Ramos (cell line): ENCODE data around the gene SPIN2B.
"Not testable (repeated sequence)": the region's sequence is repeated elsewhere in the genome, so short reads cannot be mapped to it uniquely, and the experiment has no call there.

Experiments
- in situ Hi-C: fragments of 300-500 bp; cut with MboI; formaldehyde crosslinking; loops from one replicate; pipeline ENCODE4 v1.14.3; 2022; ENCODE audit warnings: low sequenced_read_pairs; ENCODE audit not compliant: unreplicated experiment

SPIN2B gene

GRCh38 chrX:57121162-57121755, at the start of gene SPIN2B:
SPIN2B (minus strand) TSS chrX:57121548.
- in situ Hi-C loops = no loop called here

- in situ Hi-C loops = no loop called here
Observed at GRCh38 chrX:57156397-57157049, 35.2 kb upstream of the SPIN2B start.

GRCh38 chrX:57155171-57155570, 33.8 kb upstream of the SPIN2B start:
- in situ Hi-C loops = no loop called here

- in situ Hi-C loops = not testable (repeated sequence)
Observed at GRCh38 chrX:57152222-57152621, 30.9 kb upstream of the SPIN2B start.

- in situ Hi-C loops = no loop called here
Observed at GRCh38 chrX:57138674-57139073, 17.3 kb upstream of the SPIN2B start.

GRCh38 chrX:57137501-57137900, 16.2 kb upstream of the SPIN2B start:
- in situ Hi-C loops = no loop called here

- in situ Hi-C loops = not testable (repeated sequence)
Observed at GRCh38 chrX:57137073-57137472, 15.7 kb upstream of the SPIN2B start, which contains the start of gene SPIN2A. SPIN2A (minus strand) TSS chrX:57137397; CDS start chrX:57136597, 800 bp downstream.

- in situ Hi-C loops = not testable (repeated sequence)
Observed at GRCh38 chrX:57136589-57136988, 15.2 kb upstream of the SPIN2B start.

- in situ Hi-C loops = no loop called here
Observed at GRCh38 chrX:57135287-57135686, 13.9 kb upstream of the SPIN2B start.

- in situ Hi-C loops = no loop called here
Observed at GRCh38 chrX:57134702-57135101, 13.4 kb upstream of the SPIN2B start.

- in situ Hi-C loops = no loop called here
Observed at GRCh38 chrX:57133706-57134105, 12.4 kb upstream of the SPIN2B start.

- in situ Hi-C loops = not testable (repeated sequence)
Observed at GRCh38 chrX:57133284-57133683, 11.9 kb upstream of the SPIN2B start.

GRCh38 chrX:57132046-57132445, 10.7 kb upstream of the SPIN2B start:
- in situ Hi-C loops = no loop called here

GRCh38 chrX:57121816-57122215, 468 bp upstream of the SPIN2B start:
- in situ Hi-C loops = no loop called here

GRCh38 chrX:57120619-57121161, 658 bp downstream of the SPIN2B start:
- in situ Hi-C loops = not testable (repeated sequence)

- in situ Hi-C loops = no loop called here
Observed at GRCh38 chrX:57119416-57119815, 1.9 kb downstream of the SPIN2B start.

GRCh38 chrX:57117566-57117965, 3.8 kb downstream of the SPIN2B start:
- in situ Hi-C loops = not testable (repeated sequence)

GRCh38 chrX:57104921-57105398, 16.4 kb downstream of the SPIN2B start:
- in situ Hi-C loops = no loop called here

- in situ Hi-C loops = no loop called here
Observed at GRCh38 chrX:57104406-57104805, 16.9 kb downstream of the SPIN2B start.

GRCh38 chrX:57103489-57103888, 17.9 kb downstream of the SPIN2B start:
- in situ Hi-C loops = no loop called here

GRCh38 chrX:57102918-57103317, 18.4 kb downstream of the SPIN2B start:
- in situ Hi-C loops = not testable (repeated sequence)

- in situ Hi-C loops = no loop called here
Observed at GRCh38 chrX:57083143-57083542, 38.2 kb downstream of the SPIN2B start.
